Suppressor macrophage treated with lipopolysaccharide for 1 hour (primary cell): ENCODE data around the gene GSDME.

Source experiments
- DNase-seq, 3 donors: peaks; one replicate each; pipeline ENCODE4 v3.0.0-alpha.2; 2020 to 2022

GSDME gene

DNA sequence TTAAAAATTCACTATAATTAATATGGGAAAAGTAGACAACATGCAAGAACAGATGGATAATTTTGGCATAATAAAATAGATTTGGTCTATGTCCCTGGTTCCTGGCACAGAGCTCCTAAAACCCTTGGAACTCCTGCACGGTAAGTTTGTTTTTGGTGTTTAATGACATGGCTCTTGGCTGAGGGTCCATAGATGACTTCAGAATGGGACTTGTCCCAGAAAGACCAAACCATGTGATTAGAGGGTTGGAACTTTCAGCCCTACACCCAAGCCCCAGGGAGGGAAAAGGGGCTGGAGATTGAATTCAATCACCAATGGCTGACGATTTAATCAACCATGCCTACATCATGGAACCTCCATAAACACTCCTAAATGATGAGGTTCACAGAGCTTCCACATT, 12.6 kb upstream of the GSDME start:
- no peak for DNase-seq

DNA sequence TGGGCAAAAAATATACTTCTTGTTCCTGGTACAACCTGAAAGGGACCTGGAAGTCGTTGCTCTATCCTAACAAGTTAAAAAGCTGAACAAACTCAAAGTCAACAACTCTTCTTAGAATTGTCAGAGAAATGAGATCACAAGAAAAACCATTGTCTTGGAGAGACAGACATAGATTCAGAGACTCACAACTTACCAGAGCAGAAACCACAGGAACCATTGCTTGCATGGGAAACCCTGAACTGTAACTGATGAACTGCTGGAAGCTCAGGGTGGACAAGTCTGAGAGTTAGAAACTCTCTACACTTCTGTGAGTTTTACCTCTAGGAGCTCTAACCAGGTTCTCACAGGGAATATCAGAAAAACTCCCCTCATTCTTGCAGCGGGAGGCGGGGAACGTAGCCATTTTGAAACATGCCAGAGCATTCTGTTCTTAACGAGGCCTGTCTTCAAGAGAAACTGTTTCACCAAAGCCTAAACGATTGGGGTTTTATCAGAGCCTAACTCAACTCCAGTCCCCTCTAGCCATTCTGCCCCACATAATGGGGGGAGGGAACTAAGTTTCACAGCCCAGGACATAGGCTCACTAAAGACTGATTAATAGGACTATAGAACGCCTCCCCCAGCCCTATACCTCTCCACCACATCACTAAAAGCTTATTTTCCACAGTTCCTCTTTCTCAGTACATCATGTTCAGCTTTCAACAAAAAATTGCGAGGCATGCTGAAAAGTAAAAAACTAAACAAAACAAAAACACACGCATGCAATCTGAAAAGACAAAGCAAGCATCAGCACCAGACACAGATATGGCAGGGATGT, 12.0 kb upstream of the GSDME start:
- DNase-seq: no peak

DNA sequence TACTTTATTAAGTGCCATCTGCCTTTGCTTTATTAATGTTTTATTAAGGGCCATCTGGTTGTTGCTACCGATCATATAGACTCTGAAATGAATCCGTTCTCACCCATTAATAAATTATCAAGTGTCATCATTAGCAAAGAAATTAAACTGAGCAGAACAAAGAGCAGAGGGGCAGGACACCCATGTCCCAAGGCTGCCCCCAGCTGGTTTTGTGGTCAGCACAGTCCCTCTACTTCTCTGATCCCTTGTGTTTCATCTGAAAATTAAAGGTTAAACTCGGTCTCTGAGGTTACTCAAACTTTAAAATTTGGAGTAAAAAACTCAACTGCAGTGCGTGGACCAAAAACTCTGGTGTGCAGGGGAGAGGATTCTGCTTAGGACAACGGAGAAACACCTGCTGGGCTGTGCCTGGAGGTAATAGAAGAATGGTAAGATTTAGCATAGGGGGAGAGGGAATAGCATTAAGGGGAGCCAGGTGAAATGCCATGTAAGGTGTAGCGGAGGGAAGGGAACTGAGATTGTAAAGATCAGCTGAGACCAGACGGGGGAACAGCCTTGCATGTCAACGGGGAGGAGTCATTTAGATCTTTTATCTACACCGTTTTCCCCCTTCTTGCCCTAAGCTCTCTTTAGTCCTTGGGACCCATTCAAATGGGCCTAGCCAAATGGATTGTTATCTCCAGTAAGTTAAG, 10.8 kb upstream of the GSDME start:
- no peak for DNase-seq

DNA sequence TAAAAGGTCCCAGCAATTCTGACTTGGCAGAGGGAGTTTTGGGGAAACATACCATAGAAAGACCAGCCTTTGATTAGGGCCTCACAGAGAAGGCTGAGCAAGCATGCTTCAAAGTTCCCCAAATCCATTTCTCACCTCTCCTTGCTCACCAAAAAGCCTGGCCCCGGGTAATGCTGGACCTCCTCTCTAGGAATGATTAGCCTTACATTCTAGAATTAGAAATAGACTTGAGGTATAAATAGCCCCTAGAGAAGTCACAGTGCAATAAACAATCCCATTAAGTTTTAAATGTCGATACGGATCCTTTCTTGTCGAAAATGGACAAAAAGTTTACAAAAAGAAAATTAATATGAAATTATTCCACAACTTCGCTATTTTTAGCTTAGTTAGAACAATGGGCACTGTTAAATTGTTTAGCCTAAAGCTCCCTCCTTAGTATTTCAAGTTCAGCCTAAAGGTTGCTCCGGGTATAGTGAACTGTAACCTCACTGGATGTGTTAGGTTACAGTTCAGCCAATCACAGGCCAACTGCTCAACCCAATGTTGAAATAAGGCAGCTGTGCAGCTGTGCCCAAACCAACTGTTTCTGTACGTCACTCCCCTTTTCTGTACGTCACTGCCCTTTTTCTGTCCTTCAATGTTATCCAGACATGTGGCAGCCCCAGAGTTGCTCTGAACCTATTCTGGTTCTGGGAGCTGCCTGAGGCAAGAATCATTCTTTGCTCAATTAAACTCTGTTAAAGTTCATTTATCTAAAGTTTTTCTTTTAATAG, 7.9 kb upstream of the GSDME start:
- DNase-seq: peak; percentile 65 to 76 (median 72)

DNA sequence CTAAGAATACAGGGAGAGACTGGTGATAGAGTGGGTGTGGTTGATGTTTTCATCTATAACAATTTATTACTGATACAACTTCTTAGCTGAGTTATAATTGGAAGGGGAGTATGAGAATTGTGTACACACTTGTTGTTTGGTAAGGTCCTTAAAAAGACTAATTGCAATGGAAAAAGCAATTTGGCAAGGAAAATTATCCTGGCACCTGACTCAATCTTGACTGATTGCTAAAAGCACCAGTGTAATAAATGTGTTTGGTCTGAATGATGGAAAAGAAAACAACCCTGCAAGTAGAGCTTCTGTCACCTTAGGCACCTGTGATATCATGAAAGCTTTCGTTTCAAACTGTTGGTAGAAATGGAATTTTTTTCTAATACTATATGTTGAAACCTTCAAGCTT, 6.7 kb upstream of the GSDME start:
- DNase-seq: no peak

DNA sequence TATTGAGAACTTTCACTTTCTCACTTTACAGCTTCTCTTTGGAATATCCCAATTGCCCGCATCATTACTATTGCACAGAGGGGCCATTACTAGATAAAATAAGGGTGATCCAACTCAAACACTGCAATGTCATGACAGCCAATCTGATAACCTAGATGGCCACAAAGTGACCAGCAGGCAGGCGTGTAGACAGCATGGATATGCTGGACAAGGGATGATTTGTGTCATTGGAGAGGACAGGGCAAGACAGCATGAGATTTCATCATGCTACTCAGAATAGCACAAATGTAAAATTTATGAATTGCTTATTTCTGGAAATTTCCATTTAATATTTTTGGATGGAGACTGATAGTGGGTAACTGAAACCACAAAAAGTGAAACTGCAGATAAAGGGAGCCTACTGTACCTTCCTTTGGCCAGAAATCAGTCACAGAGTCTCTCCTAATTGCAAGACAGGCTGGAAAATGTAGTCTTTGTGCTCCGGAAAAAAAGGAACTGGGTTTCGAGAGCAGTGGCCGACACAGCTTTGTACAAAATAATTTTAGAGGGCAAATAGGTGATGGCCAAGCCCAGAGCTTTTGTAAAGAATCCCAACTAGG, 6.1 kb upstream of the GSDME start:
- peak; percentile 55 to 77 (median 69) for DNase-seq

DNA sequence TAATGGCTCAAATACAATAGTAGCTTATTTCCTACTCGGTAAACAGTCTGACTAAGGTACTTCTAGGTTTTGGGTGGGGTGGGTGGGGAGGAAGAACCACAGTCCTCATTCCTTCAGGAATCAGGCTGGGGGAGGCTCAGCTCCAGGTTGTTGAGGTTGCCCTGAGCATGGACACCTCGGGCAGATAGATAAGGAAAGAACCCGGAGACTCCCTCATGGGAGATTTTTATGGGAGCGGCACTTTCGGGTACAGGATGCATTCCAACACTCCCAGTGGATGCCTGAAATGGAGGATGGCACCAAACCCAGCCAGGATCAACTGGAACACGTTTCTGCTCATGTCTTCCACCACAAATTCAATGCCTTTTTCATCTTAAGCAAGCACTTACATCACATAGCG, 5.5 kb upstream of the GSDME start:
- no peak for DNase-seq

DNA sequence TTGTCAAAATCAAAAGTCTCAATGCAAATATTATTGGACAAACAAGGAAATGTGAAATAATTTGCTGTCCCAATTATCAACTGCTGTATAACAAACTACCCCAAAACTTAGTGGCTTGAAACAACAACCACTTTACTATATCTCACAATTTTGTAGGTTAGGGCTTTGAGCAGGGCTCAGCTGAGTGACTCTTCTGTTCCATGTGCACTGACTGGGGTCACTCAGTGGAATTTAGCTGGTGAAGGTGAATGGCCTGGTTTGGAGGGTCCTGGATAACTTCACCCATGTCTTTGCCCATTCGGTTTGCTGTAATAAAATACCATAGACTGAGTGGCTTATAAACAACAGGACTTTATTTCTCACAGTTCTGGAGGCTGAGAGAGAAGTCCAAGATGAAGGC, 3.7 kb upstream of the GSDME start:
- DNase-seq: no peak

DNA sequence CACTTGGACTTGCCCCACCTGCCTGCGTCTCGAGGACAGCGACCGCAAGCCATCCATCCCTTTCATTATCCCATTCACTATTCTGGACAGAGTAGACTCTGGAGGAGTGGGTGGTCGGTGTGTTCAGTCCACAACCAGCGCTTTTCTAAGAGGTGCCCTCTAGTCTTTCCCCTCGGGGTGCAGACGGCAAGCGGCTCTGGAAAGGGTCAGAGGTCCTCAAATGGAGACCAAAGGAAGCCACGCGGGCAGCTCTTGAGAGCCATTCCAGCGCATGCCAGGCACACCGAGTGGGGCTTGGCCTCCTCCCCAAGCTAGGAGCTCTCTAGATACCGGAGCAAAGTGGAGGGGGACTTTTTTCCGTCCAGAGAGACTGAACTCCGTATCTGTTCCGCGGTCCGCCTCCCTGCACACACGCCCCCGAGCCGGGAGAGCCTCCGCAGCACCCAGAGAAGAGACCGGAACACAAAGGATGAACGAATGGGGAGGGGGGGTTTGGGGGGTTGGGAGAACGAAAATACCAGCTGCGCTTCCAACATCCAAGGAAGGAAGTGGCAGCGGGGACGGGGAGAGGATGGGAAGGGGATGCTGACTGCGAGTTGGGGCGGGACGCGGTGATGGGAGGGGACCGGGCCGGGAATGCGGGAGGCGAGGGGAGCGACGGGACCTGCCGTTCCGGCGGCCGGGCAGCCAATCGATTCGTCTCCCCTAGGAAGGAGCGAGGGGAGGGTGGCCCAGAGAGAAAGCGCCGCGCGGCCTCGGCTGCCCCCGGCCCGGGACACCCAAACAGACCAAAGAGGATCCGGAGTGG, 515 bp downstream of the GSDME start:
- DNase-seq: peak; percentile 66 to 76 (median 69)

DNA sequence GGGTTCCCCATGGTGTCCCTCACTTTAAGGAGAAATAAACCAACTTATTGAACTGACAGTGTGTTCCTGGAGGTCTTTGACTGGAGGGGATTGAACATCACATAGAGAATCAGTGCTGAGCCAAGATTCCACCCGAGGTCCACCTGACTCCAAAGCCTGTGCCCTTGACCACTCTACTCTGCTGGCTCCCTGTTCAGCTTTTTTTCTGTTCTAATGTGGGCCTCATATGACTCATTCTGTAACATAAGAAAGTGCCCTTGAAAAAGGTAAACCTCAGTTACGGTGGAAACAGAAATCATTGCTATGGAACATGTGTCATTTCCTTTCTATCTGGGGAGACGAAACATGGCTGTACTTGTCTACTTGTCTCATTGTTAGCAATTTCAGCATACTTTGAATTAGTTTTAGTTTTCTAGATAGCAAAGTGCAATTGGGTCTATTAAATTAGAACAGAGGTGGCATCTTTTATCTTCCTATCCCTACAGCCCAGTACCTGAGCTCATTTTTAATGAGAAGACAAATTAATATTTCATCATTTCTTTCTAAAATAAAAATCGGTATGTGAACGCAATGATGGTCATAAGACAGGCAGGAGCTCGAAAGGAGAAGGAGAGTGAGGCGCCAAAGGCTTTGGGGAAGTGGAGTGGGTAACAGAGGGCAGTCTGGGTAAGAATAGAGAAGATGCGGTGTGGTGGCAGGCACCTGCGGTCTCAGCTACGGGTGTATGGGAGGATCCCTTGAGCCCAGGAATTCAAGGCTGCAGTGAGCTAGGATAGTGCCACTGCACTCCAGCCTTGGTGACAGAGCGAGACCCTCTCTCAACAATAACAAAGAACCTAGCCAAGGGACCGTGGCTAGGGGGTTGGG, 1.5 kb downstream of the GSDME start:
- DNase-seq: peak; percentile 50 to 58 (median 57)

DNA sequence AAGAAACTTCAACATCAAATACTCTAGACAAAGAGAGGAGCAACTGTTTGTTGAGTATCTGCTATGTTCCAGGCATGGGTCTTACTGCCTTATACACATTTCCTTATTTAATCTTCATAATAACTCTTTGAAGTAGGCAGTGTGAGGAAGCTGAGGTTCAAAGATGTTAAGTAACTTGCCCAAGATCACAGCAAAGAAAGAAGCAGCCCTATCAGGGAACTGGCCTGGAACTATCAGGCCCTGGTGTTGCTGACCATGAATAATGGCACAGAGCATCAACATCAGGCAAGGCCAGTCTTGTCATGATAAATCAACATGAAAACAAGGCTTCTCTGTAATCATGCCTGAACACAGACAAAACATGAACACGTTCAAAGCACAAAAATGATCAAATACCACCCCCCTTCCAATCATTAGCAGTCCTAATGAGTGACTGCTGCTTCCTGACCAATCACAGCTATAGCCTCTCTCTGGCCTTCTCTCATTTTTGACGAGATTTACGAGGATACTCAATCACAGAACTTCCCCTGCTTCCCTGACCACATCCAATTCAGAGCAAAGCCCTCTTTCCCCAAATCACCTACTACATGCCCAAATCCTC, 2.3 kb downstream of the GSDME start:
- peak; percentile 23 to 44 (median 25) for DNase-seq

DNA sequence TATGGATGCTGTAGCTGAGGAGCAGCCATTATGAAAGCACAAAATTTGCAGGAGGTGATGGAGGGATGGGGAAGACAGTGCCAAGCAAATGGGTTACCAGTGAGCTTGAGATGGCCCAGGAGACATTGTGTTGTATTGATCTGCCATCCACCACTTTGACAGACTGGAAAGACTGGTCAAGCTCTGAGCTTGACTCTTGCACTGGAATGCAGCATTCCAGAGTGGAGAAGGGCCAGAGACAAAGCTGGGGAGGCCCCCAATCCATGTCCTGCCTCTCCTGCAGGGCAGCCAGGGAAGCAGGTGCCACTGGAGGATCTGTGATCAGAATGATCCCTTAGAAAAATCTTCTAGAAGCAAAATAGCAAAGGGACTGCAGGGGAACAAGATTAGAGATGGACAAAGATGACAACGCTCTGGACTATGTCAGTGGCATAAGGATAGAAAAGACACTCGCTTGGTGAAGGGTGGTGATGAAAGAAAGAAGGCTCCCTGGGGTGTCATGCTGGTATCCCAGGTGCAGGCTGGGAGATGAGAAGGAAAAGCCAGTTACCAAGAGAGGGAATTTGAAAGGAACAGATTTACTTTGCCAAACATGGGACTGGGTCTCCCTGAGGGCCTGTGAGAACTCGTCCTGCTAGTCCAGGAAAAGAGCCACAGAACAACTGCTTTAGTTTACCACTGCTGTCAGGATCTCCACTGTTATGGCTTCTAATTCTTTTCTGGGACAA, 5.0 kb downstream of the GSDME start:
- no peak for DNase-seq

DNA sequence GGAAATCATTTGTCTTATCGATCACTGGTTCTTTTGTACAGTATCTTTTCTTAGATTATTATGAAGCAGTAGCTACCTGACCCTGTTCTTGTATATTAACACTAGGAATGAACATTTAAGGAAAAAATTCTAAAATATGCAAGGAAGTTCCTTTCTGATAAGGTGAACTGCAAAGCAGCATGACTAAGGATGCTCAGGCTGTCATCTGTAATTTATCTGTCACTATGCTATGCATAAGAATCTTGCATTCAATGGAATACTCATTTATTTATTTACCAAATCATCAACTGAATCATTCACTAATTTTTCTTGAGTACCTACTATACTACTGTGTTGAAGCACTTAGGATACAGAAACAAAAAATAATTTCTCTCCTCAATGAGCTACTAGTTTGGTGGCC, 5.8 kb downstream of the GSDME start:
- DNase-seq: no peak

DNA sequence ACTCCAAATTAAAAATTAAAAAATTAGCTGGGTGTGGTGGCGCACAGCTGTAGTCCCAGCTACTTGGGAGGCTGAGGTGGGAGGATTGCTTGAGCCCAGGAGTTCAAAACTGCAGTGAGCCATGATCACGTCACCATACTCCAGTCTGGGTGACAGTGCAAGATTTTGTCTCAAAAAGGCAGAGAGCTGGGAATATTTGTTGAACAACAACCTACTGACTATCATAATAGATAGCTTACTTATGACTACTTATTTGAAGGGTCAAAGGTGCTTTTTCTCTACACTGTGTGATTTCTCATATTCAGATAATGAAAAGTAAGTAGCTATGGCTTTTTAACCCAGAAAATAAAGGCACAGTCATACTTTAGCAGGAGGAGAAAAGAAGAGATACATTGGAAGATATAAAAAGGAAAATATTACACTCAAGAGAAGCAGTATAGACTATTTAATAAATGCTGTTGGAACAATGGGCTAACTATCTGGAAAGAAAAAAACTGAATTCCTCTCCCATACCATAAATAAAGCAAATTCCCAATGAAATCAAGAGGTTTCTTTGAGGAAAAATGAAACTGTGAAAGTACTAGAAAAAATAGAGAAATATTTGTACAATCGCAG, 6.7 kb downstream of the GSDME start:
- no peak for DNase-seq

DNA sequence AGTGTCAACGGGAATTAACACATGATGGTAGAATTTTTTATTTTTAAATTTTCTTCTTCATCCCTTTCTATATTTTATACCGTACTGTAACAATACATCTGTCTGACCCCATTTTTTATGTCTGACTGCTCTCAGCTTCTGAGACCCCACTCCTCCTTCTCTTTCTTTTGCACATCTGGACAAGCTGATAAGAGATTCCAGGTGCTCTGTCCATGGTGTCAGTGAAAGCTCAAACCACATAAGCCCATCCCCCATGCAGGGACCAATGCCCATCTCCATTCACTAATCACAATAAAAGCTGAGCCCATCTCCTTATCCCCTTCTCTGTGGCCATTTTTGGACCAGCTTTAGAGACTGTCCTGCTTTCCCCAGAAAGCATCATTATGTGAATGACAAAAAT, 8.7 kb downstream of the GSDME start:
- no peak for DNase-seq

DNA sequence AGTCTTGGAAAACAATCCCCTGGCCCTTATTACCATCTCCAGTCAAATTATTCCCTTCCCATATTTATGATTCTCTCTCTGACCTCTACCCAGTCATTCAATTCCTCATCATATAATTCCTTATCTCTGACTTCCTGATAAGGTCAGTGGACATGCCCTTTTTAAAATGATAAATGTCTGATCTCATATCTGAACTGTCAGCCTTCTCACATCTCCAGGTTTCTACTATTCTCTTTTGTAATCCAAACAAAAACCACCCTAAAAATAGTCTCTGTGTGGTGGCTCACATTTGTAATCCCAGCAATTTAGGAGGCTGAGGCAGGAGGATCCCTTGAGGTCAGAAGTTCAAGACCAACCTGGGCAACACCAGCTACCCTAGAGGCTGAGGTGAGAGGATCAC, 11.9 kb downstream of the GSDME start:
- DNase-seq: no peak

DNA sequence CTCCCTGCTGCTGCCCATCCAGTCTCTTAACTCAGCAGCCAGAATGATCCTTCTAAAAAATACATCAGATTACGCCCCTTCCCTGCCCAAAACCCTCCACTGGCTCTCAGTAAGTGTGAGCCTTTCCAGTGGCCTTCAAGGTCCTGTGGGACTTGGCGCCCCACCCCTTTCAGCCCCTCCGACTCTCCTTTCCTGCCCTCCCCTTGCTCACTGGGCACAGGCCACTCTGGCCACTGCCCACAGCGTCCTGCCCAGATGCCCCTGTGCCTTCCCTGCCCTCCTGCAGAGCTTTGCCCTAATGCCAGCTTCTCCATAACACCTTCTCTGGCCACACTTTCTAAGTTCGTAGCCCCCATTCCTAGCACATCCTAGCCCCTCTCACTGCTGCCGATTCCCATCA, 13.8 kb downstream of the GSDME start:
- DNase-seq: no peak

DNA sequence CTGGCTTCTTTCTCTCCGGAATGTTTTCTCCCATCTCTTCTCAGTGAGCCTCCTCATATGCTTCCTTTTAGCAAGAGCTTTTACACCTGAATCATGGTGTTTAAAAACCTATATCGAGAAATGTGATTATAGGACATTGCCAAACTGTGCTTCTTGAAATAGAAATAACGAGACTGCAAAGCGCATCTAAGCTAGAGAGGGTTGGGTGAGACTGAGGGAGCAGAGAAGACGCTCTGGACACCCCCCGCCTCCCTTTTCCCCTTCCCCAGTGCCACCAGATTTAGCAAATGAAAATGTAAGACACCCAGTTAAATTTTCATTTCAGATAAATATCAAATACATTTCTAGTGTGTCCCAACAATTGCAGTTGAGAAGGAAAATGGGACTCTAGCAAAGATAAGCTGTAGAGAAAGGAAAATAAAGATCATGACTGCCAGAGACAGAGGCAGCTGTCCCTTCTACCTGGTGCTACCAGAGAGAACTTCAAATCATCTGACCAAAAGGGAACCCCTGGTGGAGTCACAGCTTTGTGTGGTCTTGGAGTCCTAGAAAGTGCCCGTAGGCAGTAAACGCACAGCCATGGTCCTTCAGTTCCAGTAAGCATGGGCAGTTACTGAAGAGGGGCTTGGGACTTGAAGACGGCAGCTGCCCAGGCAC, 14.6 kb downstream of the GSDME start:
- no peak for DNase-seq
